ENCODE measurements around the gene ARFGEF2.
"Not testable (repeated sequence)": the region's sequence is repeated elsewhere in the genome, so short reads cannot be mapped to it uniquely, and the experiment has no call there.

The ARFGEF2 gene

GRCh38 chr20:49054056-49054643, 132.6 kb downstream of the ARFGEF2 start:
- FAIRE-seq (no peak), DNase-seq (ENCODE audit: insufficient read length) (no peak)
- TF ChIP-seq TAF1 (IDR thresholded peaks at IDR 0.05; ENCODE audit: borderline replicate concordance, low read depth, low read length) (no peak), POLR2A (IDR thresholded peaks at IDR 0.05; ENCODE audit: low read depth, low read length) (no peak), POLR2AphosphoS5 (IDR thresholded peaks at IDR 0.05; ENCODE audit: low read depth, low read length) (no peak)

GRCh38 chr20:49063279-49063678, 141.8 kb downstream of the ARFGEF2 start:
- TF ChIP-seq POLR2AphosphoS5 (IDR thresholded peaks at IDR 0.05; ENCODE audit: low read depth, low read length) (no peak), POLR2A (IDR thresholded peaks at IDR 0.05; ENCODE audit: low read depth, low read length) (no peak), TAF1 (IDR thresholded peaks at IDR 0.05; ENCODE audit: borderline replicate concordance, low read depth, low read length) (no peak)
- no peak for FAIRE-seq

GRCh38 chr20:49074521-49074920, 153.0 kb downstream of the ARFGEF2 start:
- DNase-seq (ENCODE audit: insufficient read length) = no peak
- no peak for FAIRE-seq
- TF ChIP-seq TAF1 (IDR thresholded peaks at IDR 0.05; ENCODE audit: borderline replicate concordance, low read depth, low read length) (no peak), POLR2A (IDR thresholded peaks at IDR 0.05; ENCODE audit: low read depth, low read length) (no peak), POLR2AphosphoS5 (IDR thresholded peaks at IDR 0.05; ENCODE audit: low read depth, low read length) (no peak)

More at GRCh38 chr20:49063279-49063678, 141.8 kb downstream of the ARFGEF2 start:
- no peak for DNase-seq (ENCODE audit: insufficient read length)

GRCh38 chr20:49078310-49078709, 156.8 kb downstream of the ARFGEF2 start:
- no peak for FAIRE-seq
- no peak for TF ChIP-seq POLR2A (IDR thresholded peaks at IDR 0.05; ENCODE audit: low read depth, low read length)
- no peak for TF ChIP-seq POLR2AphosphoS5 (IDR thresholded peaks at IDR 0.05; ENCODE audit: low read depth, low read length)
- TF ChIP-seq TAF1 (IDR thresholded peaks at IDR 0.05; ENCODE audit: borderline replicate concordance, low read depth, low read length) = no peak
- no peak for DNase-seq (ENCODE audit: insufficient read length)

GRCh38 chr20:49082295-49082694, 160.8 kb downstream of the ARFGEF2 start:
- not testable (repeated sequence) for DNase-seq (ENCODE audit: insufficient read length); FAIRE-seq
